Measurements from ENCODE around the gene URB1. TPM values are rescaled to one million over a fixed set of nuclear protein-coding genes. Genes with fewer than 3 reads are reported as not detected.
A peak's percentile ranks its signal among the peaks of the same experiment; 100 is the strongest.

The URB1 gene
- total and polyA plus RNA-seq, 9 of the 15 experiments (the other 6 are each of a cell fraction or from before 2014, with no cell fraction given), result 0.97 to 53.6 (median 21.5) TPM

GRCh38 chr21:32337206-32337605, 55.6 kb downstream of the URB1 start (continued):
- TF ChIP-seq CREB5 (CRISPR knock-in tag; IDR thresholded peaks at IDR 0.05) (no peak), PHF8 (IDR thresholded peaks at IDR 0.05; ENCODE audit: borderline replicate concordance, low read length) (no peak)

GRCh38 chr21:32336711-32337110, 56.1 kb downstream of the URB1 start:
- H3K79me2 ChIP-seq (ENCODE audit: control insufficient read depth, insufficient read depth, low read length), result no peaks in the 10 kb centered on the region
- no peak overlapping the region for H2AFZ ChIP-seq (ENCODE audit: low read depth, low read length)
- H3K4me1 ChIP-seq (replicated peaks in 1 of 2; ENCODE audit: control insufficient read depth in 2 of 2, insufficient read depth in 2 of 2, low read length in 2 of 2), result peaks cover 0 to 2% of the 10 kb centered on the region in 2 experiments; a peak in 1 of 5 replicates
- H3K36me3 ChIP-seq (ENCODE audit: control insufficient read depth, insufficient read depth, low read length), result peaks cover 96% of the 10 kb centered on the region
- H3K9me3 ChIP-seq (replicated peaks; ENCODE audit: control insufficient read depth, insufficient read depth, low read depth, low read length), result no peaks in the 10 kb centered on the region
- no peak overlapping the region for H3K27ac ChIP-seq (ENCODE audit: extremely low read depth, low read depth, low read length)
- ATAC-seq (0 out of 3 replicates have a peak, but pooled peaks have one; percentile 45), DNase-seq (ENCODE audit: extremely low read depth in 1 of 4, low spot score in 3 of 4) (no peak), FAIRE-seq (no peak)
- H3K9ac ChIP-seq (ENCODE audit: insufficient read depth in 1 of 2, low read depth in 2 of 2, low read length in 2 of 2), result peak overlapping the region in 1 of 2 experiments; percentile 20; a peak in 1 of 4 replicates
- H3K9me1 ChIP-seq (ENCODE audit: control insufficient read depth, insufficient read depth, low read length), result no peaks in the 10 kb centered on the region
- intact Hi-C loops (cut with micrococcal nuclease) (no loop called here), in situ Hi-C loops (cut with MboI) (no loop called here)
- H3K27me3 ChIP-seq (ENCODE audit: control insufficient read depth in 2 of 2, insufficient read depth in 2 of 2, low read length in 2 of 2), result no peaks in the 10 kb centered on the region
- POLR2A ChIA-PET, result interaction anchor here (0.6 to 1.0 kb wide), 2 partner anchors 9 to 386 kb away, joined by 3 read pairs; no protein-coding TSS in a partner anchor
- WGBS (ENCODE audit: insufficient coverage, low coverage, missing lambda C conversion rate), result 67% methylated on average over 1 of the region's 1 CpG
- no peak overlapping the region for H3K4me2 ChIP-seq (ENCODE audit: insufficient read depth, low read length)
- no peak overlapping the region for H3K4me3 ChIP-seq
- BruUV-seq (replicated peaks), result no TSS peak
- CTCF ChIA-PET (ENCODE audit: low intra/inter-chr PET ratio), result no interaction called here
- H4K20me1 ChIP-seq (replicated peaks; ENCODE audit: control insufficient read depth, insufficient read depth, low read length), result no peaks in the 10 kb centered on the region
- TF ChIP-seq TAL1 (IDR thresholded peaks at IDR 0.05) (no peak), ZNF449 (CRISPR knock-in tag; IDR thresholded peaks at IDR 0.05) (no peak), NFIX (CRISPR knock-in tag; IDR thresholded peaks at IDR 0.05; ENCODE audit: low read depth) (no peak), KDM5B (IDR thresholded peaks at IDR 0.05; ENCODE audit: insufficient replicate concordance, low read depth, low read length) (no peak), HDAC2 (IDR thresholded peaks at IDR 0.05) (no peak), THAP7 (CRISPR knock-in tag; IDR thresholded peaks at IDR 0.05) (no peak), PURB (CRISPR knock-in tag; IDR thresholded peaks at IDR 0.05; ENCODE audit: low read depth) (no peak), PHF20 (IDR thresholded peaks at IDR 0.05; ENCODE audit: partially characterized antibody) (no peak), AFF4 (CRISPR knock-in tag; IDR thresholded peaks at IDR 0.05) (no peak), MEIS2 (IDR thresholded peaks at IDR 0.05; ENCODE audit: partially characterized antibody) (no peak), PHF21A (IDR thresholded peaks at IDR 0.05; ENCODE audit: borderline replicate concordance, low read depth) (no peak), ZNF184 (CRISPR knock-in tag; IDR thresholded peaks at IDR 0.05) (no peak)
